ENCODE measurements around the gene CDT1.

GRCh38 chr16:88814144-88814502, 10.5 kb downstream of the CDT1 start:
- TF ChIP-seq CTCF (IDR thresholded peaks at IDR 0.05; ENCODE audit: low read depth, low read length): no peak
- no peak for TF ChIP-seq POLR2A (IDR thresholded peaks at IDR 0.05; ENCODE audit: extremely low read depth, insufficient read length)
